ENCODE results near the gene ITPRIPL2. TPM values are rescaled to one million over a fixed set of nuclear protein-coding genes. Genes with fewer than 3 reads are reported as not detected.

The ITPRIPL2 gene
- polyA plus RNA-seq (ENCODE audit: insufficient read length) = 21.3 TPM

GRCh38 chr16:19113577-19114358 lies at the start of gene ITPRIPL2:
Gene ITPRIPL2 (plus strand): TSS chr16:19113964. CDS start chr16:19114462, 498 bp downstream.
- no peak for DNase-seq (ENCODE audit: low read depth)

GRCh38 chr16:19066988-19067348 lies 46.8 kb upstream of the ITPRIPL2 start:
- no peak for DNase-seq (ENCODE audit: low read depth)

- peak; percentile 99 for DNase-seq (ENCODE audit: low read depth)
These were observed 46.2 kb upstream of the ITPRIPL2 start, which contains the start of gene COQ7 for GRCh38 chr16:19067349-19068236. Gene COQ7 (plus strand): TSS chr16:19067614. CDS start chr16:19067665, 51 bp downstream.

GRCh38 chr16:19068237-19068815 lies 45.4 kb upstream of the ITPRIPL2 start:
- DNase-seq (ENCODE audit: low read depth) = no peak

- no peak for DNase-seq (ENCODE audit: low read depth)
These were observed 41.7 kb upstream of the ITPRIPL2 start for GRCh38 chr16:19071811-19072777.

GRCh38 chr16:19073344-19073743 lies 40.4 kb upstream of the ITPRIPL2 start:
- DNase-seq (ENCODE audit: low read depth) = no peak

- DNase-seq (ENCODE audit: low read depth) = no peak
These were observed 39.9 kb upstream of the ITPRIPL2 start for GRCh38 chr16:19073863-19074262.

- DNase-seq (ENCODE audit: low read depth) = no peak
These were observed 38.3 kb upstream of the ITPRIPL2 start for GRCh38 chr16:19075511-19075910.

- DNase-seq (ENCODE audit: low read depth) = no peak
These were observed 35.9 kb upstream of the ITPRIPL2 start for GRCh38 chr16:19077879-19078278.

GRCh38 chr16:19083670-19084069 lies 30.1 kb upstream of the ITPRIPL2 start:
- DNase-seq (ENCODE audit: low read depth) = no peak

- no peak for DNase-seq (ENCODE audit: low read depth)
These were observed 29.6 kb upstream of the ITPRIPL2 start for GRCh38 chr16:19084139-19084538.

- DNase-seq (ENCODE audit: low read depth) = no peak
These were observed 28.9 kb upstream of the ITPRIPL2 start for GRCh38 chr16:19084879-19085278.

GRCh38 chr16:19085679-19086200 lies 28.0 kb upstream of the ITPRIPL2 start:
- DNase-seq (ENCODE audit: low read depth) = no peak

- DNase-seq (ENCODE audit: low read depth) = peak; percentile 84
These were observed 27.2 kb upstream of the ITPRIPL2 start for GRCh38 chr16:19086322-19087199.

- DNase-seq (ENCODE audit: low read depth) = no peak
These were observed 25.3 kb upstream of the ITPRIPL2 start for GRCh38 chr16:19088341-19088916.

GRCh38 chr16:19089410-19089955 lies 24.3 kb upstream of the ITPRIPL2 start:
- DNase-seq (ENCODE audit: low read depth) = no peak

- DNase-seq (ENCODE audit: low read depth) = no peak
These were observed 22.8 kb upstream of the ITPRIPL2 start for GRCh38 chr16:19090916-19091315.

- DNase-seq (ENCODE audit: low read depth) = no peak
These were observed 20.9 kb upstream of the ITPRIPL2 start for GRCh38 chr16:19092653-19093410.
